NCI-H1930 (cell line): ENCODE data around the gene CDK11A.

Source experiments
- DNase-seq, 2 experiments: peaks; one replicate each; lab custom pipeline; 2025; lab: John Stamatoyannopoulos, UW

Gene CDK11A

GRCh38 chr1:1724035-1724864, at the start of gene CDK11A:
Gene CDK11A (minus strand): TSS chr1:1724357. CDS start chr1:1722818, 1,539 bp downstream.
- peak; percentile 98 to 100 for DNase-seq

- no peak for DNase-seq
Measured at GRCh38 chr1:1773874-1774273, 49.7 kb upstream of the CDK11A start.

- no peak for DNase-seq
Measured at GRCh38 chr1:1771096-1771495, 46.9 kb upstream of the CDK11A start.

GRCh38 chr1:1770102-1770501, 45.9 kb upstream of the CDK11A start:
- no peak for DNase-seq

- no peak for DNase-seq
Measured at GRCh38 chr1:1768249-1768992, 44.3 kb upstream of the CDK11A start.

GRCh38 chr1:1764876-1765470, 40.8 kb upstream of the CDK11A start:
- no peak for DNase-seq

- no peak for DNase-seq
Measured at GRCh38 chr1:1763657-1764621, 39.8 kb upstream of the CDK11A start.

- no peak for DNase-seq
Measured at GRCh38 chr1:1761504-1762376, 37.6 kb upstream of the CDK11A start.

- no peak for DNase-seq
Measured at GRCh38 chr1:1760715-1761114, 36.6 kb upstream of the CDK11A start.

- DNase-seq, result no peak
Measured at GRCh38 chr1:1760345-1760650, 36.1 kb upstream of the CDK11A start.

- no peak for DNase-seq
Measured at GRCh38 chr1:1759456-1760344, 35.5 kb upstream of the CDK11A start.

- DNase-seq, result no peak
Measured at GRCh38 chr1:1758692-1759455, 34.7 kb upstream of the CDK11A start.

GRCh38 chr1:1758059-1758621, 34.0 kb upstream of the CDK11A start:
- no peak for DNase-seq

- DNase-seq, result no peak
Measured at GRCh38 chr1:1757422-1758058, 33.4 kb upstream of the CDK11A start.

GRCh38 chr1:1756661-1757421, 32.7 kb upstream of the CDK11A start:
- no peak for DNase-seq

GRCh38 chr1:1755852-1756251, 31.7 kb upstream of the CDK11A start:
- no peak for DNase-seq

GRCh38 chr1:1755426-1755825, 31.3 kb upstream of the CDK11A start:
- no peak for DNase-seq
